Placental pericyte (primary cell): ENCODE data around the gene C12orf54. TPM values are rescaled to one million over a fixed set of nuclear protein-coding genes. Genes with fewer than 3 reads are reported as not detected.

Experiments used
- total RNA-seq: library from RNA; depleted of rRNA; stranded (reverse); fragments of >200 nt; gene quantifications from 2 replicates; pipeline ENCODE4 v1.2.3, GENCODE V29; 2012

C12orf54 gene
- not detected in 2 replicates for total RNA-seq

GRCh38 chr12:48482198-48482597 is at the start of gene C12orf54:
Gene C12orf54, plus strand, starts transcription at chr12:48482498. Its CDS starts 799 bp downstream, at chr12:48483297.

GRCh38 chr12:48472259-48472658 is 10.0 kb upstream of the C12orf54 start, which contains the start of gene ANP32D:
Gene ANP32D, plus strand, starts transcription at chr12:48472559. Its CDS starts 106 bp downstream, at chr12:48472665.

GRCh38 chr12:48525332-48525731 is 43.0 kb downstream of the C12orf54 start, which contains the start of gene OR8S1:
Gene OR8S1, plus strand, starts transcription at chr12:48525632. Its CDS starts 0 bp downstream, at chr12:48525632.

Other genes starting within 250 kb of the C12orf54 start
- gene ZNF641, start 131.6 kb upstream of the C12orf54 start, total RNA-seq = 8.7 and 16.6 TPM in 2 replicates
- gene ANP32D, start 9.9 kb upstream of the C12orf54 start, total RNA-seq = 0.22 TPM in 1 of 2 replicates, not detected in the other
- not detected in 2 replicates for gene OR8S1, start 43.1 kb downstream of the C12orf54 start, total RNA-seq
- gene LALBA, start 87.5 kb downstream of the C12orf54 start, total RNA-seq = not detected in 2 replicates
- gene KANSL2, start 199.7 kb downstream of the C12orf54 start, total RNA-seq = 34.4 and 46.5 TPM in 2 replicates
- gene CCNT1, start 234.2 kb downstream of the C12orf54 start, total RNA-seq = 23.9 and 35.4 TPM in 2 replicates